CD4-positive, alpha-beta memory T cell (primary cell): ENCODE data around the gene SUPT5H. TPM values are rescaled to one million over a fixed set of nuclear protein-coding genes. Genes with fewer than 3 reads are reported as not detected.

Experiments
- CTCF ChIA-PET: fragments of 350-600 bp; sonication (Branson Sonifier 250); formaldehyde crosslinking; loops from one replicate; lab custom pipeline; 2021; ENCODE audit warnings: inconsistent platforms; ENCODE audit not compliant: partially characterized antibody; lab: Charles Lee
- POLR2A ChIA-PET: fragments of 350-600 bp; sonication (Branson Sonifier 250); formaldehyde crosslinking; loops from one replicate; lab custom pipeline; 2021; ENCODE audit not compliant: partially characterized antibody; lab: Charles Lee
- DNase-seq, 5 donors: peaks; one replicate each; pipeline versions ENCODE4 v3.0.0 to v3.0.0-alpha.2; 2020 to 2022; ENCODE audit warnings: mixed read lengths in 1 of 5
- H3K27ac ChIP-seq: one replicate; pipeline ENCODE4 v1.7.0; 2013; ENCODE audit warnings: low read depth, low read length
- H3K27me3 ChIP-seq: 2 replicates; pipeline ENCODE4 v1.7.0; 2013; ENCODE audit warnings: mild to moderate bottlenecking, low read length, moderate library complexity; ENCODE audit not compliant: insufficient read depth
- H3K36me3 ChIP-seq: 2 replicates; pipeline ENCODE4 v1.7.0; 2013; ENCODE audit warnings: mild to moderate bottlenecking, low read length, moderate library complexity; ENCODE audit not compliant: insufficient read depth
- H3K4me1 ChIP-seq: 2 replicates; pipeline ENCODE4 v1.7.0; 2013; ENCODE audit warnings: mild to moderate bottlenecking, low read length, moderate library complexity; ENCODE audit not compliant: insufficient read depth
- H3K4me3 ChIP-seq, 2 donors: one replicate each; pipeline ENCODE4 v1.7.0; 2013; ENCODE audit warnings: low read length in 2 of 2, mild to moderate bottlenecking in 1 of 2
- H3K9me3 ChIP-seq, 2 donors: one replicate each; pipeline ENCODE4 v1.7.0; 2013; ENCODE audit warnings: low read length in 2 of 2, control low read depth in 1 of 2; ENCODE audit not compliant: control insufficient read depth in 1 of 2
- H3K27ac Mint-ChIP-seq, 7 donors: one replicate each; pipeline ENCODE4 v1.8.0; 2020 to 2021; ENCODE audit warnings: mixed read lengths in 7 of 7, mild to moderate bottlenecking in 6 of 7, inconsistent platforms in 3 of 7, moderate library complexity in 3 of 7
- H3K27me3 Mint-ChIP-seq, 2 donors: one replicate each; pipeline ENCODE4 v1.8.0; 2020 to 2021; ENCODE audit warnings: mixed read lengths in 2 of 2
- H3K36me3 Mint-ChIP-seq, 2 donors: one replicate each; pipeline ENCODE4 v1.8.0; 2020 to 2021; ENCODE audit warnings: mixed read lengths in 2 of 2, inconsistent platforms in 1 of 2, mild to moderate bottlenecking in 1 of 2
- H3K4me1 Mint-ChIP-seq, 4 donors: one replicate each; pipeline ENCODE4 v1.8.0; 2020 to 2021; ENCODE audit warnings: mixed read lengths in 4 of 4, mild to moderate bottlenecking in 1 of 4
- H3K4me3 Mint-ChIP-seq, 8 donors: one replicate each; pipeline ENCODE4 v1.8.0; 2020 to 2021; ENCODE audit warnings: mixed read lengths in 8 of 8, mild to moderate bottlenecking in 7 of 8, moderate library complexity in 6 of 8, inconsistent platforms in 3 of 8
- H3K9me3 Mint-ChIP-seq, 8 donors: one replicate each; pipeline ENCODE4 v1.8.0; 2020 to 2021; ENCODE audit warnings: mixed read lengths in 8 of 8, mild to moderate bottlenecking in 5 of 8, inconsistent platforms in 3 of 8, moderate library complexity in 1 of 8
- intact Hi-C: fragments of 100-400 bp; cut with micrococcal nuclease; formaldehyde crosslinking; loops from one replicate; pipeline ENCODE4 v1.15.1; 2023
- polyA plus RNA-seq, 2 donors: library from polyadenylated mRNA; unstranded; fragments of 300-500 nt; fragmentation: Illumina TruSeq; gene quantifications; one replicate each; pipeline ENCODE4 v1.2.3, GENCODE V29; 2021
- total RNA-seq, 2 experiments: library from RNA; stranded (reverse); gene quantifications; one replicate each; pipeline ENCODE4 v1.2.3, GENCODE V29; 2021

Gene SUPT5H
- total RNA-seq = 100 to 1,000 TPM; 234 to 236 TPM
- polyA plus RNA-seq = 100 to 1,000 TPM in 1 of 2 donors, 10 to 100 TPM in 1; 47.4 to 111 TPM

GRCh38 chr19:39445196-39446111 is at the start of gene SUPT5H:
SUPT5H (plus strand) TSS chr19:39445582; CDS start chr19:39445891, 309 bp downstream.
- H3K4me3 ChIP-seq = peak within 1 kb of the TSS; percentile 98
- Mint-ChIP-seq H3K27me3 (peaks cover 0 to 2% of the 10 kb centered on the region in 2 donors), H3K4me1 (peaks cover 37 to 65% (median 48%) of the 10 kb centered on the region in 4 donors), H3K36me3 (peaks cover 9 to 32% of the 10 kb centered on the region in 2 donors), H3K27ac (peak within 1 kb of the TSS; percentile 88 to 98 (median 95)), H3K4me3 (peak within 1 kb of the TSS; percentile 89 to 98 (median 96)), H3K9me3 (no peaks in the 10 kb centered on the region)
- H3K4me1 ChIP-seq = peaks cover 51% of the 10 kb centered on the region
- POLR2A ChIA-PET = interaction anchor here (0.6 to 5.5 kb wide), 29 partner anchors 11 to 1899 kb away, joined by 3 to 153 read pairs (median 5); partner anchors contain the start of genes EID2, EID2B, GMFG and MED29
- DNase-seq = peak; percentile 96 to 99 (median 99)
- H3K27me3 ChIP-seq = no peaks in the 10 kb centered on the region
- intact Hi-C loops = loop anchor here (1.0 to 5.0 kb wide), 6 partner anchors 9 to 387 kb away; partner anchors contain the start of genes DYRK1B, EID2, MED29 and PAF1
- H3K27ac ChIP-seq = peak within 1 kb of the TSS; percentile 99
- H3K36me3 ChIP-seq = no peaks in the 10 kb centered on the region
- CTCF ChIA-PET = interaction anchor here (0.7 to 2.7 kb wide), 4 partner anchors 10 to 88 kb away, joined by 5 to 13 read pairs (median 12); partner anchors contain the start of genes EID2B and RPS16
- H3K9me3 ChIP-seq = no peaks in the 10 kb centered on the region

DNA sequence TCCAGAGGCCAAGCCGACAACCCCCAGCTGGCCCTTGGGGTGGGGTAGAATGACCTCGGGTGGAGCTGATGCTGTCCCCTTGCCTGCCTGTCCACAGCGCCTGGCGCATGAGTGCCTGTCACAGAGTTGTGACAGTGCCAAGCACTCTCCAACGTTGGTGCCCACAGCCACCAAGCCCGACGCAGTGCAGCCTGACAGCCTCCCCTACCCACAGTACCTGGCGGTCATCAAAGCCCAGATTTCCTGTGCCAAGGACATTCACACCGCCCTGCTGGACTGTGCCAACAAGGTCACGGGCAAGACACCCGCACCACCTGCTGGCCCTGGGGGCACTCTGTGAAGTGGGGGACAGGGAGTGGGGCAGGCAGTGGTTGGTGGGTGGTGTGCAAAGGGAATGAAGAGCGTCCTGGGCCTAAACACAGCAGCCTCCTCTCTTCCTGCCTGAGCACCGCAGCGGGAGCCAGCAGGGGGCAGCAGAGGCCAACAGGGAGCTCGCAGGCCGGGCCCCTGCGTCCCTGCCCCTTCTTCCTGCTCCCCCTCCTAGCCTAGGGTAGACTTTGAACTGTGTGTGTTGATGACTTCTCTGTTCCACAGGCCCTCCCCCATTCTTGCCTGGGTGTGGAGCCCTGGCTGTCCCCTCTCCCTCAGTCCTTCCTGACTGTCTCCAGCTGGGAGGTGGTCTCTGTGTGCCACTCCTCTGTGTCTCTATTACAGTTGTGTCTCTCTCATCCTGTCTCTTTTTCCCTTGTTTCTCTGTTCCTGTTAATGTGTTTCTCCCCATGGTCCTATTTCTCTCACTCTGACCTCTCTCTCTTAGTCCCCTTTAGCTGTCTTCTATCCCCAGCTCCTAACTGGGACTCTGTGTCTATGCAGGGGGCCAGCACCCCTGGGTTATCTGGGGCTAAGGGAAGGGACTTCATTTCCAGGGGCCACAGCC is 47.8 kb upstream of the SUPT5H start:
- Histone ChIP-seq H3K36me3 (peaks cover 22% of the 10 kb centered on the region), H3K4me1 (peaks cover 58% of the 10 kb centered on the region), H3K4me3 (peak overlapping the region in 1 of 2 donors; percentile 21), H3K9me3 (no peaks in the 10 kb centered on the region), H3K27me3 (no peaks in the 10 kb centered on the region), H3K27ac (peak overlapping the region; percentile 72)
- POLR2A ChIA-PET = interaction anchor here (0.8 to 10.1 kb wide), 11 partner anchors 10 to 62 kb away, joined by 3 to 384 read pairs (median 9); partner anchors contain the start of genes GMFG, PLEKHG2, RPS16 and SAMD4B
- no peaks in the 10 kb centered on the region for H3K27me3 Mint-ChIP-seq
- peaks cover 13 to 38% of the 10 kb centered on the region in 2 donors for H3K36me3 Mint-ChIP-seq
- peak overlapping the region; percentile 94 to 100 (median 97) for H3K27ac Mint-ChIP-seq
- no peaks in the 10 kb centered on the region for H3K9me3 Mint-ChIP-seq
- intact Hi-C loops = loop anchor here (1.0 to 2.0 kb wide), 2 partner anchors 15 to 135 kb away; partner anchors contain the start of genes EID2B and PLEKHG2
- peaks cover 32 to 67% (median 53%) of the 10 kb centered on the region in 4 donors for H3K4me1 Mint-ChIP-seq
- peak overlapping the region; percentile 57 to 70 (median 64) for H3K4me3 Mint-ChIP-seq
- CTCF ChIA-PET = interaction anchor here (0.7 to 15.4 kb wide), 15 partner anchors 10 to 142 kb away, joined by 3 to 215 read pairs (median 5); partner anchors contain the start of genes EID2B, PLEKHG2, RPS16 and SUPT5H
- peak; percentile 90 to 91 (median 91) for DNase-seq

DNA sequence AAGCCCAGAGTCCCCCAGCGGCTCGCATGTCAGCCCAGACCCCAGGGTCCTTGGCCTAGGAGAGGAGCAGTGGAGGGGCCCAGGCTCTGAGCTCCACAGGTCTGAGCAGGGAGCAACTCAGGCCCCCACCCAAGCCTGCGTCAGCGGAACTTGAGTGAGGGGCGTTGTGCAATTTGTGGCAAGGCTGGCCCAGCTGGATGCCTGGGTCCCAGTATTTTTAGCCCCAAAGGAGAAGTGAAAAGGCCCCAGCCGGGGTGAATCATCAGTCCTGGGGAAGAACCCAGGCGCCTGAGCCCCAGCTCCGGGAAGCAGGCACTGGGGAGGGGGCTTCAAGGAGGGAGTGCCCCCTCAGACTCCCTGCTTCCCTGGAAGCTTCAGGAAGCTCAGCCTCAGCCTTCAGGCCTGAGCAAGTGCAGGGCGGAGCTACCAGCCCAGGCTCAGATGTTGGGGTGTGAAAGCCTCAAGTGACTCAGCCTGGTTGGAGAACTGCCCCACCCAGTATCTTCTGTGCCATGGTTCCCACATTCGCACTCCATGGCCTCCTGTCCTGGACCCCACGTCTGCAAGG is 47.0 kb upstream of the SUPT5H start:
- peak in 3 of 5 donors; percentile 22 to 74 (median 26) for DNase-seq
- intact Hi-C loops = no loop called here
- CTCF ChIA-PET = interaction anchor here (0.9 to 15.4 kb wide), 12 partner anchors 9 to 141 kb away, joined by 3 to 215 read pairs (median 7); partner anchors contain the start of genes EID2B, PLEKHG2, RPS16 and SUPT5H
- H3K4me3 Mint-ChIP-seq = peak overlapping the region in 6 of 8 donors; percentile 57 to 70 (median 64)
- H3K4me3 ChIP-seq = peak overlapping the region in 1 of 2 donors; percentile 21
- peaks cover 64% of the 10 kb centered on the region for H3K4me1 ChIP-seq
- no peaks in the 10 kb centered on the region for H3K27me3 Mint-ChIP-seq
- peaks cover 11 to 37% of the 10 kb centered on the region in 2 donors for H3K36me3 Mint-ChIP-seq
- H3K36me3 ChIP-seq = peaks cover 20% of the 10 kb centered on the region
- H3K27ac Mint-ChIP-seq = peak overlapping the region; percentile 94 to 100 (median 97)
- no peaks in the 10 kb centered on the region for H3K9me3 ChIP-seq
- peak overlapping the region; percentile 72 for H3K27ac ChIP-seq
- no peaks in the 10 kb centered on the region for H3K27me3 ChIP-seq
- no peaks in the 10 kb centered on the region for H3K9me3 Mint-ChIP-seq
- POLR2A ChIA-PET = interaction anchor here (0.8 to 10.1 kb wide), 10 partner anchors 10 to 63 kb away, joined by 3 to 384 read pairs (median 10); partner anchors contain the start of genes GMFG, PLEKHG2, RPS16 and SAMD4B
- peaks cover 32 to 71% (median 55%) of the 10 kb centered on the region in 4 donors for H3K4me1 Mint-ChIP-seq

DNA sequence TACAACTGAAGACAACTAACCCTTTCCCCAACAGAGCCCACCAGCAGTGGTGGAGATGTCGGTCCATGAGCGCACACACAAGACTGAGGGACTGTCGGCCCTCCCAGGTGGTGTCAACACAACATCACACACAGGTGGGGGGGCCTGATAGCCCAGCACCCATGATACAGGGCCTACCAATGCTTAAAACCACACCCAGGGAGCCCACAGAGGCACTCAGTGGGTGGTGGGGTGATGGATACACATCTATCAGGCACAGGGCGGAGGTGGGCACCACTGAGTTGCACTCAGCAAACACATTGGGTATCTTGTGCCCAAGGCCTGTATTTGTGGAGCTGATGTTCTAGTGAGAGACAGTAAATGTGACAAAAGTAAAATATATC is 45.7 kb upstream of the SUPT5H start:
- H3K9me3 Mint-ChIP-seq = no peaks in the 10 kb centered on the region
- CTCF ChIA-PET = interaction anchor here (4.0 to 15.4 kb wide), 3 partner anchors 8 to 36 kb away, joined by 15 to 215 read pairs (median 54); partner anchors contain the start of genes PLEKHG2, RPS16 and ZFP36
- Histone ChIP-seq H3K4me3 (no peak overlapping the region), H3K4me1 (peaks cover 70% of the 10 kb centered on the region), H3K36me3 (peaks cover 11% of the 10 kb centered on the region), H3K9me3 (no peaks in the 10 kb centered on the region), H3K27me3 (no peaks in the 10 kb centered on the region), H3K27ac (peak overlapping the region; percentile 100)
- H3K36me3 Mint-ChIP-seq = peaks cover 4 to 27% of the 10 kb centered on the region in 2 donors
- POLR2A ChIA-PET = interaction anchor here (0.9 to 11.3 kb wide), 5 partner anchors 8 to 36 kb away, joined by 3 to 384 read pairs (median 181); partner anchors contain the start of genes MED29, PAF1, PLEKHG2 and RPS16
- peaks cover 31 to 77% (median 59%) of the 10 kb centered on the region in 4 donors for H3K4me1 Mint-ChIP-seq
- no peaks in the 10 kb centered on the region for H3K27me3 Mint-ChIP-seq
- H3K4me3 Mint-ChIP-seq = peak overlapping the region in 6 of 8 donors; percentile 0 to 60 (median 54)
- DNase-seq = no peak
- intact Hi-C loops = loop anchor here (2.0 kb wide), 1 partner anchor 45 kb away; the partner anchor contains the start of gene SUPT5H
- peak overlapping the region; percentile 81 to 100 (median 94) for H3K27ac Mint-ChIP-seq

- H3K9me3 Mint-ChIP-seq = no peaks in the 10 kb centered on the region
- peaks cover 3 to 24% of the 10 kb centered on the region in 2 donors for H3K36me3 Mint-ChIP-seq
- H3K27me3 ChIP-seq = no peaks in the 10 kb centered on the region
- ChIA-PET POLR2A (interaction anchor here (0.9 to 11.3 kb wide), 4 partner anchors 8 to 35 kb away, joined by 3 to 384 read pairs (median 228); partner anchors contain the start of genes MED29, PAF1, PLEKHG2 and RPS16), CTCF (interaction anchor here (4.5 to 15.4 kb wide), 2 partner anchors 12 to 35 kb away, joined by 15 to 215 read pairs; partner anchors contain the start of genes PLEKHG2 and RPS16)
- DNase-seq = no peak
- no peaks in the 10 kb centered on the region for H3K9me3 ChIP-seq
- peak overlapping the region; percentile 100 for H3K27ac ChIP-seq
- peak overlapping the region in 4 of 8 donors; percentile 0 to 60 (median 56) for H3K4me3 Mint-ChIP-seq
- peak overlapping the region; percentile 81 to 100 (median 94) for H3K27ac Mint-ChIP-seq
- peaks cover 31 to 79% (median 63%) of the 10 kb centered on the region in 4 donors for H3K4me1 Mint-ChIP-seq
- H3K4me1 ChIP-seq = peaks cover 74% of the 10 kb centered on the region
- intact Hi-C loops = loop anchor here (2.0 kb wide), 1 partner anchor 45 kb away; the partner anchor contains the start of gene SUPT5H
- peaks cover 7% of the 10 kb centered on the region for H3K36me3 ChIP-seq
- H3K4me3 ChIP-seq = no peak overlapping the region
- no peaks in the 10 kb centered on the region for H3K27me3 Mint-ChIP-seq
Measured at GRCh38 chr19:39400061-39400460, 45.3 kb upstream of the SUPT5H start.
